Mesendoderm (in vitro differentiated cells): ENCODE results near the gene ACTBL2.
"Not testable (repeated sequence)": the region's sequence is repeated elsewhere in the genome, so short reads cannot be mapped to it uniquely, and the experiment has no call there.

ENCODE experiments used
- DNase-seq: peaks from one replicate; pipeline ENCODE4 v3.0.0; 2013
- H2AK5ac ChIP-seq: 2 replicates; pipeline ENCODE4 v1.6.1; 2013; ENCODE audit warnings: low read length, inconsistent platforms
- H2BK120ac ChIP-seq: 2 replicates; pipeline ENCODE4 v1.6.1; 2013; ENCODE audit warnings: low read depth, mild to moderate bottlenecking, low read length, moderate library complexity, mixed read lengths
- H2BK15ac ChIP-seq: replicated peaks from 2 replicates; pipeline ENCODE4 v1.6.1; 2013; ENCODE audit warnings: low read depth, mild to moderate bottlenecking, moderate library complexity
- H2BK5ac ChIP-seq: 2 replicates; pipeline ENCODE4 v1.6.1; 2013; ENCODE audit warnings: low read length, inconsistent platforms
- H3K18ac ChIP-seq: 2 replicates; pipeline ENCODE4 v1.6.1; 2013; ENCODE audit warnings: mild to moderate bottlenecking, low read length, mixed read lengths
- H3K23ac ChIP-seq: one replicate; pipeline ENCODE4 v1.6.1; 2013; ENCODE audit warnings: low read length
- H3K27ac ChIP-seq: 2 replicates; pipeline ENCODE4 v1.5.1; 2013; ENCODE audit warnings: low read depth, mild to moderate bottlenecking, inconsistent platforms, low read length, moderate library complexity
- H3K27me3 ChIP-seq: 2 replicates; pipeline ENCODE4 v1.6.1; 2013; ENCODE audit warnings: low read length, control low read depth, mild to moderate bottlenecking, inconsistent platforms; ENCODE audit not compliant: insufficient read depth, poor library complexity
- H3K36me3 ChIP-seq: 2 replicates; pipeline ENCODE4 v1.6.1; 2013; ENCODE audit warnings: low read length, inconsistent platforms; ENCODE audit not compliant: control insufficient read depth, insufficient read depth
- H3K4ac ChIP-seq: one replicate; pipeline ENCODE4 v1.6.1; 2013; ENCODE audit warnings: low read depth, mild to moderate bottlenecking, low read length, moderate library complexity
- H3K4me1 ChIP-seq: 2 replicates; pipeline ENCODE4 v1.6.1; 2013; ENCODE audit warnings: low read depth, low read length, inconsistent platforms; ENCODE audit not compliant: control insufficient read depth
- H3K4me2 ChIP-seq: 2 replicates; pipeline ENCODE4 v1.6.1; 2013; ENCODE audit warnings: low read length
- H3K4me3 ChIP-seq: 2 replicates; pipeline ENCODE4 v1.5.1; 2013; ENCODE audit warnings: mild to moderate bottlenecking, low read length
- H3K56ac ChIP-seq: one replicate; pipeline ENCODE4 v1.6.1; 2013; ENCODE audit warnings: low read length
- H3K79me1 ChIP-seq: 2 replicates; pipeline ENCODE4 v1.6.1; 2013; ENCODE audit warnings: low read length, inconsistent platforms
- H3K79me2 ChIP-seq: 2 replicates; pipeline ENCODE4 v1.6.1; 2013; ENCODE audit warnings: mild to moderate bottlenecking, low read length; ENCODE audit not compliant: control insufficient read depth, insufficient read depth
- H3K9ac ChIP-seq: 2 replicates; pipeline ENCODE4 v1.6.1; 2013; ENCODE audit warnings: low read length, inconsistent platforms
- H4K5ac ChIP-seq: one replicate; pipeline ENCODE4 v1.6.1; 2013; ENCODE audit warnings: low read length
- H4K8ac ChIP-seq: one replicate; pipeline ENCODE4 v1.6.1; 2013; ENCODE audit warnings: low read depth, mild to moderate bottlenecking, control low read depth, low read length, moderate library complexity
- WGBS: extraction: QIAGEN DNeasy Blood & Tissue Kit; methylation state at CpG from one replicate; pipeline ENCODE4 v1.1.7; 2013; ENCODE audit warnings: low lambda C conversion rate, missing lambda C conversion rate; ENCODE audit not compliant: insufficient coverage; ENCODE audit errors: extremely low coverage; 5-methylcytosine and 5-hydroxymethylcytosine counted together

The ACTBL2 gene

DNA sequence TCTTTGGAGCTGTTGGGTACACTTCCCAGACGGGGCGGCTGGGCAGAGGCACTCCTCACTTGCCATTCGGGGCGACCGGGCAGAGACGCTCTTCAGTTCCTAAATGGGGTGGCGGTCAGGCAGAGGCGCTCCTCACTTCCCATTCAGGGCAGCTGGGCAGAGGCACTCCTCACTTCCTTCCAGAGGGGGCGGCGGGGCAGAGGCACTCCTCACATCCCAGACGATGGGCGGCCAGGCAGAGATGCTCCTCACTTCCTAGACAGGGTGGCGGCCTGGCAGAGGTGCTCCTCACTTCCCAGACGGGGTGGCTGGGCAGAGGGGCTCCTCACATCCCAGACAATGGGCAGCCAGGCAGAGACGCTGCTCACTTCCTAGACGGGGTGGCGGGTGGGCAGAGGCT is 35.8 kb upstream of the ACTBL2 start:
- H3K79me1 ChIP-seq, H3K4me1 ChIP-seq, H3K27me3 ChIP-seq, H3K79me2 ChIP-seq, H4K5ac ChIP-seq, H3K18ac ChIP-seq, H2BK120ac ChIP-seq, H2AK5ac ChIP-seq, H3K36me3 ChIP-seq, H3K56ac ChIP-seq, H3K23ac ChIP-seq, H3K27ac ChIP-seq, H3K4ac ChIP-seq, H4K8ac ChIP-seq, DNase-seq, H3K4me3 ChIP-seq, H2BK5ac ChIP-seq, H3K9ac ChIP-seq, H3K4me2 ChIP-seq, H2BK15ac ChIP-seq: not testable (repeated sequence)
- WGBS: no CpG with 5 or more reads among the region's 17 CpGs

GRCh38 chr5:57517250-57517649 is 34.6 kb upstream of the ACTBL2 start:
- no peak overlapping the region for H3K18ac ChIP-seq
- no peak for DNase-seq
- H3K4me1 ChIP-seq: no peaks in the 10 kb centered on the region
- no peak overlapping the region for H3K4ac ChIP-seq
- H3K23ac ChIP-seq: no peak overlapping the region
- H4K5ac ChIP-seq: no peak overlapping the region
- no peak overlapping the region for H2BK15ac ChIP-seq
- no peak overlapping the region for H3K4me3 ChIP-seq
- no peaks in the 10 kb centered on the region for H3K79me2 ChIP-seq
- H3K4me2 ChIP-seq: no peak overlapping the region
- no peak overlapping the region for H3K27ac ChIP-seq
- H2BK120ac ChIP-seq: no peak overlapping the region
- H3K56ac ChIP-seq: no peak overlapping the region
- WGBS: no CpG with 5 or more reads among the region's 1 CpG
- H3K9ac ChIP-seq: no peak overlapping the region
- H3K27me3 ChIP-seq: no peaks in the 10 kb centered on the region
- H4K8ac ChIP-seq: no peak overlapping the region
- no peaks in the 10 kb centered on the region for H3K79me1 ChIP-seq
- H2AK5ac ChIP-seq: no peak overlapping the region
- no peak overlapping the region for H2BK5ac ChIP-seq
- H3K36me3 ChIP-seq: no peaks in the 10 kb centered on the region

- Histone ChIP-seq H2BK120ac (no peak overlapping the region), H2BK5ac (no peak overlapping the region), H3K4me2 (no peak overlapping the region), H3K4ac (no peak overlapping the region), H3K79me2 (no peaks in the 10 kb centered on the region), H3K27me3 (no peaks in the 10 kb centered on the region), H3K79me1 (no peaks in the 10 kb centered on the region), H3K4me1 (no peaks in the 10 kb centered on the region), H3K18ac (no peak overlapping the region), H2BK15ac (no peak overlapping the region), H4K8ac (no peak overlapping the region), H3K4me3 (no peak overlapping the region), H3K27ac (no peak overlapping the region), H3K36me3 (no peaks in the 10 kb centered on the region), H3K9ac (no peak overlapping the region), H4K5ac (no peak overlapping the region), H2AK5ac (no peak overlapping the region), H3K56ac (no peak overlapping the region), H3K23ac (no peak overlapping the region)
- peak; percentile 21 for DNase-seq
- no CpG with 5 or more reads among the region's 2 CpGs for WGBS
These were observed 31.2 kb upstream of the ACTBL2 start for GRCh38 chr5:57513785-57514184.

DNA sequence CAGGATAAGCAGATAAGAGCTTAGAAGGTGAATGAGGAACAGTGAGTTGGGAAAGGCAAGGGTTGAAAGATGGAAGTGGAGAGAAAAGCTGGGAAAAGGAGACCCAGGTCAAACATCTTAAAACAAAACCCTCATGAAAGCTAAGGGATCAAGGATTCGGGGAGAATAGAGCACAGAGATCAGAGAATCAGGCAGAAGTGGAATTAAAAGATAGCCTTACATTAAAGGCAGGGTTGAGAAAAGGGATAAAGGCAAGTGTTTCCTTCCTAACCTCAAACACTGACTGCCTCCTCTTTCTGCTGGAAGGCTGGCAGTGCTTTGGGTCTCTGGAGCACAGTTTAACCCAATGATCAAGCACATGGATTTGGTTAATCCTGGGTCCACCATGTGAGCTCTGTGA is 28.7 kb upstream of the ACTBL2 start:
- Histone ChIP-seq H3K36me3 (no peaks in the 10 kb centered on the region), H3K56ac (no peak overlapping the region), H3K4me3 (no peak overlapping the region), H3K4me2 (no peak overlapping the region), H4K5ac (no peak overlapping the region), H3K23ac (no peak overlapping the region), H3K4ac (no peak overlapping the region), H3K9ac (no peak overlapping the region), H3K27me3 (no peaks in the 10 kb centered on the region), H3K27ac (no peak overlapping the region), H2BK5ac (no peak overlapping the region), H3K79me2 (no peaks in the 10 kb centered on the region), H3K4me1 (no peaks in the 10 kb centered on the region), H4K8ac (no peak overlapping the region), H3K18ac (no peak overlapping the region), H2BK120ac (no peak overlapping the region), H2AK5ac (no peak overlapping the region), H2BK15ac (no peak overlapping the region), H3K79me1 (no peaks in the 10 kb centered on the region)
- WGBS: no CpG with 5 or more reads among the region's 1 CpG
- DNase-seq: no peak

DNA sequence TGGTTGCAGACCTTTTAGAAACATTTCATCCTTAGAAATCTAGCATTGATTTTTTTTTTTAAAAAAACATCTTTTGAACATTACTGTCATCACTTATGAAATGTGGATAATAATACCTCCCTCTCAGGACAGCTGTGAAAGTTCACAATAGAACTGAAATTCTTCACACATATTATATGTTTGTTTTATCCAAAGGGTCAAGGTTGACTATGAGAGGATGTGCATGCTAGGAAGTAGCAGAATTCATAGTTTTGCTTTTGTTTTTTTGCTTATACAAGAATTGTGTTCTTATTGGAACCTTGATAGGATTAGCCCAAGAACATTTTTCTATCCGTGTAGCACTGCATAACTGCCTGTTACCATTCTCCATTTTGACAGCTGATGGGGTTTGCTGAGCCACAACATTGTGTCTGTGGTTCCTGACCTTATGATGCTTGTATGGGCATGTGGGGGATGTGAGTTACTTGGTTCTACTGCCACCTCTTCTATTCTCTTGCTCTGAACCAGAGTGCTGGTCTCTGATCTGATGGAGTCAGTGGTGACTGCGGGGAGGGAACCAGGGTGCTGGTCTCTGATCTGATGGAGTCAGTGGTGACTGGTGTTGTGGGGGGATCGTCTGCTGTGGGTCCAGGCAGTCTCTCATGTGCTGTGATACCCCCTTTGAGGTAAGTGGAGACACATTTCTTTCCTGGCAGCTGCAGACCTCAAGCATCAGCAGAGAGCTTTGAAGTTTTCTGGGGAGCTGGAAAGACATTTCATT is 27.1 kb upstream of the ACTBL2 start:
- WGBS: no CpG with 5 or more reads among the region's 3 CpGs
- H2AK5ac ChIP-seq: no peak overlapping the region
- H3K36me3 ChIP-seq: no peaks in the 10 kb centered on the region
- H2BK15ac ChIP-seq: no peak overlapping the region
- H3K18ac ChIP-seq: no peak overlapping the region
- no peaks in the 10 kb centered on the region for H3K79me2 ChIP-seq
- H3K79me1 ChIP-seq: no peaks in the 10 kb centered on the region
- H3K4me1 ChIP-seq: no peaks in the 10 kb centered on the region
- no peak overlapping the region for H4K5ac ChIP-seq
- H3K23ac ChIP-seq: no peak overlapping the region
- no peak overlapping the region for H3K56ac ChIP-seq
- H3K4me2 ChIP-seq: no peak overlapping the region
- no peak overlapping the region for H4K8ac ChIP-seq
- H3K27ac ChIP-seq: no peak overlapping the region
- H2BK120ac ChIP-seq: no peak overlapping the region
- no peak overlapping the region for H3K9ac ChIP-seq
- no peak overlapping the region for H3K4ac ChIP-seq
- H3K27me3 ChIP-seq: no peaks in the 10 kb centered on the region
- no peak overlapping the region for H2BK5ac ChIP-seq
- DNase-seq: no peak
- H3K4me3 ChIP-seq: no peak overlapping the region

- no peak overlapping the region for H2AK5ac ChIP-seq
- H4K5ac ChIP-seq: no peak overlapping the region
- H3K27ac ChIP-seq: no peak overlapping the region
- H3K4ac ChIP-seq: no peak overlapping the region
- WGBS: no CpG with 5 or more reads among the region's 2 CpGs
- H2BK5ac ChIP-seq: no peak overlapping the region
- no peaks in the 10 kb centered on the region for H3K27me3 ChIP-seq
- no peak overlapping the region for H3K9ac ChIP-seq
- no peaks in the 10 kb centered on the region for H3K4me1 ChIP-seq
- H3K18ac ChIP-seq: no peak overlapping the region
- DNase-seq: no peak
- H3K23ac ChIP-seq: no peak overlapping the region
- H3K4me3 ChIP-seq: no peak overlapping the region
- H3K79me2 ChIP-seq: no peaks in the 10 kb centered on the region
- H2BK120ac ChIP-seq: no peak overlapping the region
- H3K79me1 ChIP-seq: no peaks in the 10 kb centered on the region
- no peaks in the 10 kb centered on the region for H3K36me3 ChIP-seq
- no peak overlapping the region for H3K4me2 ChIP-seq
- H3K56ac ChIP-seq: no peak overlapping the region
- H4K8ac ChIP-seq: no peak overlapping the region
- no peak overlapping the region for H2BK15ac ChIP-seq
These were observed 25.6 kb upstream of the ACTBL2 start for GRCh38 chr5:57508211-57508610.
